Measurements from ENCODE around the gene PLSCR5.

Gene PLSCR5

GRCh38 chr3:146581951-146582467 is 23.1 kb downstream of the PLSCR5 start:
- DNase-seq, result no peak

- no peak for DNase-seq
Observed at GRCh38 chr3:146581080-146581601, 24.0 kb downstream of the PLSCR5 start.

GRCh38 chr3:146577662-146578061 is 27.5 kb downstream of the PLSCR5 start:
- no peak for DNase-seq

GRCh38 chr3:146575636-146576035 is 29.5 kb downstream of the PLSCR5 start:
- no peak for DNase-seq

- no peak for DNase-seq
Observed at GRCh38 chr3:146574173-146574572, 31.0 kb downstream of the PLSCR5 start.

GRCh38 chr3:146569314-146569713 is 35.8 kb downstream of the PLSCR5 start:
- DNase-seq, result no peak

- DNase-seq, result no peak
Observed at GRCh38 chr3:146566138-146566537, 39.0 kb downstream of the PLSCR5 start.

- DNase-seq, result no peak
Observed at GRCh38 chr3:146561879-146562278, 43.3 kb downstream of the PLSCR5 start.

GRCh38 chr3:146561463-146561862 is 43.7 kb downstream of the PLSCR5 start:
- DNase-seq, result no peak

- DNase-seq, result no peak
Observed at GRCh38 chr3:146560678-146561077, 44.5 kb downstream of the PLSCR5 start.

- DNase-seq, result no peak
Observed at GRCh38 chr3:146559388-146559787, 45.8 kb downstream of the PLSCR5 start.

GRCh38 chr3:146558781-146559180 is 46.4 kb downstream of the PLSCR5 start:
- DNase-seq, result no peak

- DNase-seq, result no peak
Observed at GRCh38 chr3:146557745-146558144, 47.4 kb downstream of the PLSCR5 start.

GRCh38 chr3:146555311-146555710 is 49.8 kb downstream of the PLSCR5 start:
- DNase-seq, result no peak

- DNase-seq, result no peak
Observed at GRCh38 chr3:146554151-146554760, 50.9 kb downstream of the PLSCR5 start.

- no peak for DNase-seq
Observed at GRCh38 chr3:146550743-146551510, 54.2 kb downstream of the PLSCR5 start.

- no peak for DNase-seq
Observed at GRCh38 chr3:146550070-146550615, 55.0 kb downstream of the PLSCR5 start.

GRCh38 chr3:146547235-146547835 is 57.8 kb downstream of the PLSCR5 start:
- DNase-seq, result no peak

GRCh38 chr3:146546366-146546965 is 58.7 kb downstream of the PLSCR5 start:
- no peak for DNase-seq

- DNase-seq, result no peak
Observed at GRCh38 chr3:146544929-146545528, 60.1 kb downstream of the PLSCR5 start.

GRCh38 chr3:146544002-146544928 is 60.9 kb downstream of the PLSCR5 start, which contains the start of gene PLSCR1:
Gene PLSCR1 (minus strand): TSS chr3:146544607. CDS start chr3:146536552, 8,055 bp downstream.
- DNase-seq, result peak; percentile 79
